ENCODE data around the gene PCK1. TPM values are rescaled to one million over a fixed set of nuclear protein-coding genes. Genes with fewer than 3 reads are reported as not detected.

PCK1 gene
- polyA plus RNA-seq, 1 donor: 17.2 TPM

GRCh38 chr20:57559658-57560553 is 1.0 kb upstream of the PCK1 start:
- DNase-seq: no peak

GRCh38 chr20:57561356-57562279 is 708 bp downstream of the PCK1 start:
- DNase-seq: no peak

DNA sequence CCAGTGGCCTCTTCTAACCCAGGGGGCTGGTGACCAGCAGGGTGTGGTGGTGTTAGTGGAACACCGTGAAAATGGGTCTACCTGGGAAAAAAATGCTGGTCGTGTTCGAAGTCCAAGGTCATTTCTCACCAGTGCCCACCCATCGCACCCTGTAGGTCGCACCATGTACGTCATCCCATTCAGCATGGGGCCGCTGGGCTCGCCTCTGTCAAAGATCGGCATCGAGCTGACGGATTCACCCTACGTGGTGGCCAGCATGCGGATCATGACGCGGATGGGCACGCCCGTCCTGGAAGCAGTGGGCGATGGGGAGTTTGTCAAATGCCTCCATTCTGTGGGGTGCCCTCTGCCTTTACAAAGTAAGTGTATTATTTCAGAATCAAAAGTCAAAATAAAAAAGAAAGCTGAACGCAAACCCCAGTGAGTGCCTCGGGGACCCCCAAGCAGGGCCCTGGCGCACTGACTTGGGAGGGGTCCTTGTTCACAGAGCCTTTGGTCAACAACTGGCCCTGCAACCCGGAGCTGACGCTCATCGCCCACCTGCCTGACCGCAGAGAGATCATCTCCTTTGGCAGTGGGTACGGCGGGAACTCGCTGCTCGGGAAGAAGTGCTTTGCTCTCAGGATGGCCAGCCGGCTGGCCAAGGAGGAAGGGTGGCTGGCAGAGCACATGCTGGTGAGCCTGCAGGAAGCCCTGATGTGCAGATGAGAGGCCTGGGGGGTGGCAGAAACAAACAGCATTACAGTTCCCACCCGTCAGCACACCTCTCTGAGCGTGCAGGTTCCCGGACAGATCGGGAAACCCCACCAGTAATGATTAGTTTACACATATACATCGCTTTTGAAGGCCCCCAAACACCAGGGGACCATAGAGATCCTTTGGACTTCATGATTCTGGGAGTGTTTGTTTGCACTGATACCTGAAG is 1.9 kb downstream of the PCK1 start:
- no peak for DNase-seq

- DNase-seq: no peak
Measured at GRCh38 chr20:57563522-57563921, 2.6 kb downstream of the PCK1 start.

- DNase-seq: no peak
Measured at GRCh38 chr20:57564180-57564802, 3.4 kb downstream of the PCK1 start.

DNA sequence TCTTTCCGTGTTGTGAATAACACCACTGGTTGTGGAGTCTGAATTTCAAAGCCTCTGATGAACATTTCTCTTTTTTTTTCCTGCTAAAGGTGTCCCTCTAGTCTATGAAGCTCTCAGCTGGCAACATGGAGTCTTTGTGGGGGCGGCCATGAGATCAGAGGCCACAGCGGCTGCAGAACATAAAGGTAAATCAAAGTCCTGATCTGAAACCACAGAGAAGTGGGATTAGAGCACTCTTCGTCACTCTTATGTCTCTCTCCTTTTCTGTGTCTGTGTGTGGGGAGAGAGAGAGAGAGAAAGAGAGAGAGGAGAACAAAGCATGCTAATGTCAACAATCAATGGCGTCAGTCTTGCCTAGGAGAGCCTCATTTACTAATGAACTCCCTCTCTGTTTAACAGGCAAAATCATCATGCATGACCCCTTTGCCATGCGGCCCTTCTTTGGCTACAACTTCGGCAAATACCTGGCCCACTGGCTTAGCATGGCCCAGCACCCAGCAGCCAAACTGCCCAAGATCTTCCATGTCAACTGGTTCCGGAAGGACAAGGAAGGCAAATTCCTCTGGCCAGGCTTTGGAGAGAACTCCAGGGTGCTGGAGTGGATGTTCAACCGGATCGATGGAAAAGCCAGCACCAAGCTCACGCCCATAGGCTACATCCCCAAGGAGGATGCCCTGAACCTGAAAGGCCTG is 4.2 kb downstream of the PCK1 start:
- no peak for DNase-seq

GRCh38 chr20:57566399-57566798 is 5.5 kb downstream of the PCK1 start:
- no peak for DNase-seq

DNA sequence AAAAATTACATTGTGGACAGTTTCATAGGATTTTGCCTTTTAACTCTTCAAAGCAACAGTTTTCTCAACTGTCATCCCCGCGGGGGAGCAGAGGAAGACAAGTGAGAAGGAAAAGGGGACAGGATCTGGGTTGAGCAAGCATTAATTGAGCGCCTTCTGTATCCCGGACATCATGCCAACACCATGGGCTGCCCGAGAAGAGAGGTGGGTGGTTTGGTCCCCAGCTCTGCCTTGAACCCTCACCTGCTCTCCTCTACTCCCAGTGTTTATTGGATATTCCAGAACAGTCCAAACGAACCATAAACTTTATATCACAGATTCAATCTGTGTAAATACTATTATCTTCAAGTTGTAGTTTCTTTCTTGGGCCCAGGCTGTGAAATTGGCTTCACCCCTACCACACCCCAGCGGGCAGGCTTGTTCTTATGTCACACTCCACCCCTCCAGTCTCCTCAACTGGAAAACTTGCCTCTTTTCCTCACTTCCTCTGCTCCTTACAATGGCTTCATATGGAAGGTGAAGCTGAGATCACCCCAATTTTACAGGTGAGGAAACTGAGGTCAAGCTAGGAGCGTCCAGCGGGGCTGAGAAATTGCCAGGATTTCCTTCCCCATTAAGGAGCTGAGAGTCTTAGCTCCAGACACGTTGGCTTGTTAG is 6.0 kb downstream of the PCK1 start:
- DNase-seq: no peak

- DNase-seq: no peak
Measured at GRCh38 chr20:57567471-57568079, 6.7 kb downstream of the PCK1 start.

- no peak for DNase-seq
Measured at GRCh38 chr20:57568088-57568896, 7.4 kb downstream of the PCK1 start.

DNA sequence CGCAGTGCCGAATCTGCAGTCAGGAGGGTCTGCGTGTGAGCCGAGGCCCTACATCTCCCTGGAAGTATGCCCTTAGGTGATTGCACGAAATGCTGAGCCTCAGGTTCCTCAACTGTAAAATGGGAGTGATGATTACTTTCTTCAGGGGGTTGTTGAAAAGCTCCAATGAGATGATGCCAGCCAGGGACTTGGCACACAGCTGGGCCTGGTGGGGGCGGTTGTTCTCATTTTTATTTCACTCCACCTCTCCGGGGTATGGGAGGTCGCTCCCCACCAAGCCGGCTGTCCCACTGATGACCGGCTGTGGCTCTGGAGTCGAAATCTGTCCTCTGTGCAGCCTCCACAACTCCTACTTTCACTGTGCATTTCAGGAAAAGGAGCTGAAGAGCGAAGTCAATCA is 8.1 kb downstream of the PCK1 start:
- DNase-seq: no peak

- DNase-seq: no peak
Measured at GRCh38 chr20:57570145-57570850, 9.4 kb downstream of the PCK1 start.

DNA sequence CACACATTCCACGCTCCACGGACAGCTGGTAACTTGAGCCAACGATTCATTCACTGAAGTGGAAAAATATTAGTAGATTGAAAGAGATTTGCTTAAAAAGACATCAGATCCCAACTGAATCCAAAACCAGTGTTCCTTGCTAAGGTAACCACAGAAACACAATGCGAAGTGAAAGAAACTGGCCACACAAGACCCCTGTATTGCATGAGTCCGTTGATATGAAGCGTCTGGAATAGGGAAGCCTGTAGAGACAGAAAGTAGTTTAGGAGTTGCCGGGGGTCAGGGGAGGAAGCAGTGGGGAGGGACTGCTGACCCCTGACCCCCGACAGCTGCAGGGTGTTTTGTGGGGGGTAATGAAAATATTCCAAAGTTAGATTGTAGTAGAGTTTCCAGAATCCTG is 10.0 kb downstream of the PCK1 start:
- DNase-seq: no peak

DNA sequence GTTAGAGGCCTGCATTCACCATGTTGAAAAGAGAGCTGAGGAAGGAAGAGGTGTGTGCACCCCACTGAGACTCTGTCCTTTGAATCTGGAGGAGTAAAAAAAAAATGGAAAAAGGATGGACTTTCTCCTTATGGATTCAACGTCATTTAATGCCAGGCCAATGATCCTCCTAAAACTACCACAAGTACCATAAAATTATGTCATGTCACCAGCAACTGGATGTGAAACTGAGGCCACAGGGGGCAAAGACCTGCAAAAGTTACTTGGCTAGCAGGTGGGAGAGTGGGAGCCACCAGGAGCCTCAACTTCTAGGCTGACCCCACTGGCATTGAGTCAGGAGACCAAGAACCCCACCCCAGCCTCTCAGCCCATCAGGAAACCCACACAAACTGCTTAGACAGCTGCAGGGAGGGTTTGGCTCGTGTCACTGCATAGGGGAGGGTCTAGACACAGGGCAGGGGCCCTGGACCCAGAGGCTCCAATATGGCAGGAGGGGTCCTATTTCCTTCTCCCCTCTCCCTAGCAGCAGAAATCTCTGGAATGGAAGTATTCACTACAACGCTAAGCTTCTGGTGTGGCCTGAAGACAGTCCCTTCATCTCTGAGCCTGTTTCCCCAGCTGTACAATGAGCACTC is 11.0 kb downstream of the PCK1 start:
- DNase-seq: no peak

- DNase-seq: no peak
Measured at GRCh38 chr20:57573242-57573641, 12.3 kb downstream of the PCK1 start.

DNA sequence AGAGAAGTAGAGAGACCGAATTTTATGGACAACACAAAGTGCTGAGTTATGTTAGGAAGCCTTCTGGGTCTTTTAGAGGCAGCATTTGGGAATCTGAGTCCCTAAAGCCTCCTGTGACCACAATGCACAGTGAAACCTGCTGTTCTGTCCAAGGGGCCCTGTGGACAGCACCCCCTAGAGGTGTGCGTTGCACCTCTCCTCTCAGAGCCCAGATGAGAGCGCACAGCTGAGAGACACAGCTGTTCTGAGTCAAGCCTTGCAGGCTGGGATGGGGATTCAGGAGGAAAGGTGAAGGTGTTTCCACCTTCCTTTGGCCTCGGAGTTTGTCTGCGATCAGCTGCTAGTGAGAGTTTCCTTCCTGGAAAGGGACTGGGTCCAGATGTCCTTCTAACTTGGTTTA is 13.0 kb downstream of the PCK1 start:
- no peak for DNase-seq

DNA sequence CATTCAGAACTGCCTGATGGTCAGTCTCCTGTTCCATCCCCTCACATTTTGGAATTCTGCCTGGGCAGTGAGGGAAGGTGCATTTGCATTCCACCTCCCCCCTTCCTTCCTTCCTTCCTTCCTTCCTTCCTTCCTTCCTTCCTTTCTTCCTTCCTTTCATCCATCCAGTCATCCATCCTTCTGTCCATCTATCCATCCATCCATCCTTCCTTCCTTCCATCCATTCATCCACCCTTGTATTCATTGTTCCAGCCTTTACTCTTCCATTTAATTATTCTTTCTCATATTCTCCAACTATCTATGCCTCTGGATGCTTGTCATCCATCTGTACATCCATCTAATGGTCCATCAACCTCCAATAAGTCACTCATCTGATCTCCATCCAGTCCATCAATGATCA is 14.0 kb downstream of the PCK1 start:
- DNase-seq: no peak

GRCh38 chr20:57576002-57576401 is 15.1 kb downstream of the PCK1 start:
- DNase-seq: no peak
